ENCODE measurements around the gene ATRN.

DNA sequence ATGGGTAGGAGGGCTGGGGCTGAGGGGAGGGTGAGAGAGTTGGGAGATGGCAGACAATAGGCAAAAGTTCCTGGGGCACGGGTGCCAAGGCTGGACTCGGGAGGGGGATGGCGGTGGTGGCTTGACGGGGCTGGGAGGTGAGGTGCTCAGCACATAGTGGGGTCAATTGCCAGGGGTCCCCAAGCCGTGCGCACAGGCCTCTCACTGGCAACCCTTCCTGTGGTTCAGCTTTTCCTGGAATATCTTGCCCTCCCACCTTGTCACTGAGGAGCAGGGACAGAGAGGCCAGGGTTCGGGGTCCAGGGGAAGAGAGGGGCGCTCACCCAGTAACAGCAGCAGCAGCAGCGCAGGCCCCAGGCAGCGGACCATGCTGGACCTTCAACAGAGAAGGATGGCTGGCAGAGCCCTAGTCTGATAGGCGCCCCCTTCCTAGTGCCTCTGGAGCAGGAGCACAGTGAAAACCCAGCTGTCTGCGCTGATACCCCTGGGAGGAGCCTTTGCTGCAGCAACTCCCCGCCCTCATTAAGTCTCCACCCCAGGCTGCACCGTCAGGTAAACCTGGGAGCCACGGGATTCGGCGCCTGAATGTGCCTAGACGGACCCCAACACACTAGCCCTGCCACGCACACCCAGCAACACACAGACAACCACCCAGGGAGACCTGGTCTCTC lies 192.3 kb downstream of the ATRN start, which contains the start of gene GFRA4:
- TF ChIP-seq, protein P1, sequence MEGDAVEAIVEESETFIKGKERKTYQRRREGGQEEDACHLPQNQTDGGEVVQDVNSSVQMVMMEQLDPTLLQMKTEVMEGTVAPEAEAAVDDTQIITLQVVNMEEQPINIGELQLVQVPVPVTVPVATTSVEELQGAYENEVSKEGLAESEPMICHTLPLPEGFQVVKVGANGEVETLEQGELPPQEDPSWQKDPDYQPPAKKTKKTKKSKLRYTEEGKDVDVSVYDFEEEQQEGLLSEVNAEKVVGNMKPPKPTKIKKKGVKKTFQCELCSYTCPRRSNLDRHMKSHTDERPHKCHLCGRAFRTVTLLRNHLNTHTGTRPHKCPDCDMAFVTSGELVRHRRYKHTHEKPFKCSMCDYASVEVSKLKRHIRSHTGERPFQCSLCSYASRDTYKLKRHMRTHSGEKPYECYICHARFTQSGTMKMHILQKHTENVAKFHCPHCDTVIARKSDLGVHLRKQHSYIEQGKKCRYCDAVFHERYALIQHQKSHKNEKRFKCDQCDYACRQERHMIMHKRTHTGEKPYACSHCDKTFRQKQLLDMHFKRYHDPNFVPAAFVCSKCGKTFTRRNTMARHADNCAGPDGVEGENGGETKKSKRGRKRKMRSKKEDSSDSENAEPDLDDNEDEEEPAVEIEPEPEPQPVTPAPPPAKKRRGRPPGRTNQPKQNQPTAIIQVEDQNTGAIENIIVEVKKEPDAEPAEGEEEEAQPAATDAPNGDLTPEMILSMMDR (IDR thresholded peaks at IDR 0.05) = no peak
- TF ChIP-seq EP300 (IDR thresholded peaks at IDR 0.05) = no peak
- no peak for TF ChIP-seq POLR2A (IDR thresholded peaks at IDR 0.05)

All from tibial nerve (tissue), 4 donors.